GM19438 (cell line): Measurements from ENCODE around the gene HMCES.

Experiments
- ATAC-seq: cut with Tn5 transposase; IDR thresholded peaks from one replicate; pipeline ENCODE4 v1.9.1; 2021; ENCODE audit warnings: low read depth; ENCODE audit not compliant: unreplicated experiment

HMCES gene

GRCh38 chr3:129291236-129291886, 12.7 kb downstream of the HMCES start:
- ATAC-seq: no peak

GRCh38 chr3:129295286-129295685, 16.6 kb downstream of the HMCES start:
- no peak for ATAC-seq

GRCh38 chr3:129304146-129304961, 25.7 kb downstream of the HMCES start:
- no peak for ATAC-seq

GRCh38 chr3:129304962-129305222, 26.2 kb downstream of the HMCES start:
- no peak for ATAC-seq

- ATAC-seq: peak; percentile 55
Measured at GRCh38 chr3:129305592-129306091, 27.0 kb downstream of the HMCES start.

- no peak for ATAC-seq
Measured at GRCh38 chr3:129308636-129309035, 30.0 kb downstream of the HMCES start.

GRCh38 chr3:129310111-129311011, 31.7 kb downstream of the HMCES start:
- no peak for ATAC-seq

- ATAC-seq: no peak
Measured at GRCh38 chr3:129311054-129311902, 32.6 kb downstream of the HMCES start.

- ATAC-seq: no peak
Measured at GRCh38 chr3:129312021-129312639, 33.5 kb downstream of the HMCES start.

GRCh38 chr3:129312671-129313414, 34.2 kb downstream of the HMCES start:
- no peak for ATAC-seq

GRCh38 chr3:129313415-129313664, 34.7 kb downstream of the HMCES start:
- ATAC-seq: no peak

- ATAC-seq: no peak
Measured at GRCh38 chr3:129313665-129314385, 35.2 kb downstream of the HMCES start.

- peak; percentile 34 for ATAC-seq
Measured at GRCh38 chr3:129314386-129315222, 35.9 kb downstream of the HMCES start.

- ATAC-seq: no peak
Measured at GRCh38 chr3:129315223-129315997, 36.7 kb downstream of the HMCES start.

- no peak for ATAC-seq
Measured at GRCh38 chr3:129315998-129316247, 37.3 kb downstream of the HMCES start.

- peak; percentile 44 for ATAC-seq
Measured at GRCh38 chr3:129316248-129317013, 37.8 kb downstream of the HMCES start.
